Smooth muscle cell (in vitro differentiated cells): ENCODE results near the gene BRSK2. TPM values are rescaled to one million over a fixed set of nuclear protein-coding genes. Genes with fewer than 3 reads are reported as not detected.
A peak's percentile ranks its signal among the peaks of the same experiment; 100 is the strongest.

Experiments used
- DNase-seq: peaks from one replicate; lab custom pipeline; 2025; ENCODE audit not compliant: unreplicated experiment; lab: John Stamatoyannopoulos, UW
- H2AFZ ChIP-seq: fragments of 200-600 bp; sonication (generic); 2 replicates; pipeline ENCODE4 v1.6.0; 2016; ENCODE audit warnings: antibody characterized with exemption, low read depth, mild to moderate bottlenecking
- H3F3A ChIP-seq: fragments of 200-600 bp; sonication (generic); 2 replicates; pipeline ENCODE4 v1.6.0; 2017; ENCODE audit warnings: antibody characterized with exemption, low read depth
- H3K27ac ChIP-seq: fragments of 200-600 bp; sonication (generic); 2 replicates; pipeline ENCODE4 v1.5.1; 2016; ENCODE audit warnings: low read depth, mild to moderate bottlenecking
- H3K27me3 ChIP-seq: fragments of 200-600 bp; sonication (generic); 2 replicates; pipeline ENCODE4 v1.6.1; 2016; ENCODE audit warnings: low read depth, mild to moderate bottlenecking
- H3K36me3 ChIP-seq: fragments of 200-600 bp; sonication (generic); 2 replicates; pipeline ENCODE4 v1.5.1; 2016; ENCODE audit warnings: low read depth
- H3K4me1 ChIP-seq: fragments of 200-600 bp; sonication (generic); 2 replicates; pipeline ENCODE4 v1.5.1; 2016; ENCODE audit warnings: low read depth
- H3K4me2 ChIP-seq: fragments of 200-600 bp; sonication (generic); 2 replicates; pipeline ENCODE4 v1.6.0; 2016; ENCODE audit warnings: mild to moderate bottlenecking
- H3K4me3 ChIP-seq: fragments of 200-600 bp; sonication (generic); 2 replicates; pipeline ENCODE4 v1.5.1; 2016; ENCODE audit warnings: mild to moderate bottlenecking
- H3K79me2 ChIP-seq: fragments of 200-600 bp; sonication (generic); 2 replicates; pipeline ENCODE4 v1.6.0; 2016; ENCODE audit warnings: low read depth, mild to moderate bottlenecking
- H3K9ac ChIP-seq: fragments of 200-600 bp; sonication (generic); 2 replicates; pipeline ENCODE4 v1.6.0; 2016; ENCODE audit warnings: low read depth
- H3K9me3 ChIP-seq: fragments of 200-600 bp; sonication (generic); replicated peaks from 2 replicates; pipeline ENCODE4 v1.5.1; 2016; ENCODE audit warnings: low read depth
- H4K20me1 ChIP-seq: fragments of 200-600 bp; sonication (generic); 2 replicates; pipeline ENCODE4 v1.6.0; 2016; ENCODE audit warnings: low read depth
- WGBS: methylation state at CpG from one replicate; pipeline ENCODE4 v1.1.7; 2016; ENCODE audit warnings: low lambda C conversion rate; 5-methylcytosine and 5-hydroxymethylcytosine counted together
- polyA plus RNA-seq: library from polyadenylated mRNA; unstranded; fragments of >200 nt; fragmentation: Nextera tagmentation; extraction: Ambion mirVana; gene quantifications from 2 replicates; pipeline ENCODE4 v1.2.1, GENCODE V29; 2016
- total RNA-seq: library from RNA; depleted of rRNA; stranded (reverse); fragments of >200 nt; gene quantifications from 2 replicates; pipeline ENCODE4 v1.2.3, GENCODE V29; 2014
- TF ChIP-seq, protein P1 (sequence below): fragments of 200-600 bp; sonication (generic); IDR thresholded peaks from 2 replicates; pipeline ENCODE4 v1.5.1; 2017; ENCODE audit warnings: borderline replicate concordance, mild to moderate bottlenecking, antibody characterized with exemption; ENCODE audit not compliant: insufficient read depth, poor library complexity, severe bottlenecking

BRSK2 gene
- total and polyA plus RNA-seq, 2 experiments from 2014 or later: 1.5 to 5.2 TPM

DNA sequence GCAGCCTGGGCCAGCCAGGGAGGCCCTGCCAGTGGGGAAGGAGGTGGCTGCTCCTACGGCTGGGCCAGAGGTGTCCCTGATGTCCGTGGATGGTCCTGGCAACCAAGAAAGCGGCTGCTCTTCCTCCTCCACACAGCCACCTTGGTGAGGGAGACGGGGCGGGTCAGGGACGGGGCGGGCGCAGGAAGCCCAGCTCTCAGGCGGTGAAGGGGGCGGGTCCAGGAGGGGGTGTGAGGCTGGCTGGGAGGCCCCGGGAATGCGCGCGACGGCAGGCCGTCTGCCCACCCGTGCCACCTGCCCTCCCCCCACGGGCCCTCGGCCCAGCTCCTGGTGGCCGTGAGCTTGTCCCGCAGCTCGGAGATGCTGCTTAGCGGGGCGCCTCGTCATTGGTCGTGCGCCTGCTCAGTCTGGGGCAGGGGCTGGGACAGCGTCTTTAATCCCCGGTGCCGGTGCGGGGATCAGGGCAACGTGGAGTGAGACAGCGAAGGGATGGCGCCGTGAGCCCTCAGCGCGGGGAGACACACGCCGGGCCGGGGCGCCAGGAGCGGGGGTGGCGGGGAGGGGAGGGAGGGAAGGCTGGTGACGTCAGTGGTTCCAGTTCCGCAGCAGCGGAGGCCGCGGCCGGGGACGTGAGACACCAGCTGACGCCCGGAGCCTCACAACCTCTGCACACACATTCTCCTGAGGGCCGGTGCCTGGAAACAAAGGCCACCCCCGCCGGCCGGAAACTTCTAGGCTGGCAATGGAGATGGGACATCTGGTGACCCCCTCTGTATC lies 6.7 kb upstream of the BRSK2 start:
- H3K79me2 ChIP-seq: no peaks in the 10 kb centered on the region
- H3K4me3 ChIP-seq: peak overlapping the region; percentile 59
- peak; percentile 53 for DNase-seq
- no peaks in the 10 kb centered on the region for H4K20me1 ChIP-seq
- H3K27ac ChIP-seq: peak overlapping the region; percentile 49
- peak overlapping the region; percentile 91 for H3K4me2 ChIP-seq
- H3K36me3 ChIP-seq: no peaks in the 10 kb centered on the region
- WGBS: 4% methylated on average over 26 of the region's 56 CpGs
- no peaks in the 10 kb centered on the region for H3K27me3 ChIP-seq
- peak overlapping the region; percentile 94 for H2AFZ ChIP-seq
- no peaks in the 10 kb centered on the region for H3K9me3 ChIP-seq
- H3F3A ChIP-seq: peaks cover 3% of the 10 kb centered on the region
- peak overlapping the region; percentile 87 for H3K9ac ChIP-seq
- no peaks in the 10 kb centered on the region for H3K4me1 ChIP-seq
- TF ChIP-seq, protein P1, sequence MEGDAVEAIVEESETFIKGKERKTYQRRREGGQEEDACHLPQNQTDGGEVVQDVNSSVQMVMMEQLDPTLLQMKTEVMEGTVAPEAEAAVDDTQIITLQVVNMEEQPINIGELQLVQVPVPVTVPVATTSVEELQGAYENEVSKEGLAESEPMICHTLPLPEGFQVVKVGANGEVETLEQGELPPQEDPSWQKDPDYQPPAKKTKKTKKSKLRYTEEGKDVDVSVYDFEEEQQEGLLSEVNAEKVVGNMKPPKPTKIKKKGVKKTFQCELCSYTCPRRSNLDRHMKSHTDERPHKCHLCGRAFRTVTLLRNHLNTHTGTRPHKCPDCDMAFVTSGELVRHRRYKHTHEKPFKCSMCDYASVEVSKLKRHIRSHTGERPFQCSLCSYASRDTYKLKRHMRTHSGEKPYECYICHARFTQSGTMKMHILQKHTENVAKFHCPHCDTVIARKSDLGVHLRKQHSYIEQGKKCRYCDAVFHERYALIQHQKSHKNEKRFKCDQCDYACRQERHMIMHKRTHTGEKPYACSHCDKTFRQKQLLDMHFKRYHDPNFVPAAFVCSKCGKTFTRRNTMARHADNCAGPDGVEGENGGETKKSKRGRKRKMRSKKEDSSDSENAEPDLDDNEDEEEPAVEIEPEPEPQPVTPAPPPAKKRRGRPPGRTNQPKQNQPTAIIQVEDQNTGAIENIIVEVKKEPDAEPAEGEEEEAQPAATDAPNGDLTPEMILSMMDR: no peak

GRCh38 chr11:1384199-1384970 lies 5.3 kb upstream of the BRSK2 start:
- H3K27me3 ChIP-seq: no peaks in the 10 kb centered on the region
- TF ChIP-seq, protein P1: no peak
- 72% methylated on average over 21 of the region's 21 CpGs for WGBS
- H3K9ac ChIP-seq: no peak overlapping the region
- no peaks in the 10 kb centered on the region for H3K79me2 ChIP-seq
- H3K9me3 ChIP-seq: no peaks in the 10 kb centered on the region
- no peak overlapping the region for H3K4me2 ChIP-seq
- H2AFZ ChIP-seq: no peak overlapping the region
- peaks cover 3% of the 10 kb centered on the region for H3F3A ChIP-seq
- no peak overlapping the region for H3K27ac ChIP-seq
- H4K20me1 ChIP-seq: no peaks in the 10 kb centered on the region
- H3K36me3 ChIP-seq: no peaks in the 10 kb centered on the region
- DNase-seq: no peak
- no peaks in the 10 kb centered on the region for H3K4me1 ChIP-seq
- H3K4me3 ChIP-seq: no peak overlapping the region

GRCh38 chr11:1387521-1387920 lies 2.2 kb upstream of the BRSK2 start:
- Histone ChIP-seq H3K27me3 (peaks cover 19% of the 10 kb centered on the region), H2AFZ (no peak overlapping the region), H3K9ac (no peak overlapping the region), H4K20me1 (peaks cover 7% of the 10 kb centered on the region), H3K9me3 (no peaks in the 10 kb centered on the region), H3K4me3 (no peak overlapping the region), H3K4me2 (no peak overlapping the region), H3K4me1 (peaks cover 6% of the 10 kb centered on the region), H3K36me3 (no peaks in the 10 kb centered on the region), H3K79me2 (no peaks in the 10 kb centered on the region), H3F3A (no peaks in the 10 kb centered on the region), H3K27ac (no peak overlapping the region)
- TF ChIP-seq, protein P1: no peak
- DNase-seq: no peak
- 95% methylated on average over 10 of the region's 10 CpGs for WGBS
